22Rv1 (cell line): ENCODE data around the gene ANKRD34C.

Experiments used
- ZFX ChIP-seq: fragments of 450-650 bp; IDR thresholded peaks from 2 replicates; pipeline ENCODE4 v1.6.1; 2017; ENCODE audit warnings: antibody characterized with exemption, borderline replicate concordance
- TF ChIP-seq, protein P1 (sequence below): fragments of 450-650 bp; IDR thresholded peaks from 2 replicates; pipeline ENCODE4 v1.5.1; 2017; ENCODE audit warnings: mild to moderate bottlenecking

- TF ChIP-seq, protein P1, sequence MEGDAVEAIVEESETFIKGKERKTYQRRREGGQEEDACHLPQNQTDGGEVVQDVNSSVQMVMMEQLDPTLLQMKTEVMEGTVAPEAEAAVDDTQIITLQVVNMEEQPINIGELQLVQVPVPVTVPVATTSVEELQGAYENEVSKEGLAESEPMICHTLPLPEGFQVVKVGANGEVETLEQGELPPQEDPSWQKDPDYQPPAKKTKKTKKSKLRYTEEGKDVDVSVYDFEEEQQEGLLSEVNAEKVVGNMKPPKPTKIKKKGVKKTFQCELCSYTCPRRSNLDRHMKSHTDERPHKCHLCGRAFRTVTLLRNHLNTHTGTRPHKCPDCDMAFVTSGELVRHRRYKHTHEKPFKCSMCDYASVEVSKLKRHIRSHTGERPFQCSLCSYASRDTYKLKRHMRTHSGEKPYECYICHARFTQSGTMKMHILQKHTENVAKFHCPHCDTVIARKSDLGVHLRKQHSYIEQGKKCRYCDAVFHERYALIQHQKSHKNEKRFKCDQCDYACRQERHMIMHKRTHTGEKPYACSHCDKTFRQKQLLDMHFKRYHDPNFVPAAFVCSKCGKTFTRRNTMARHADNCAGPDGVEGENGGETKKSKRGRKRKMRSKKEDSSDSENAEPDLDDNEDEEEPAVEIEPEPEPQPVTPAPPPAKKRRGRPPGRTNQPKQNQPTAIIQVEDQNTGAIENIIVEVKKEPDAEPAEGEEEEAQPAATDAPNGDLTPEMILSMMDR = no peak
- TF ChIP-seq ZFX = no peak
Measured at GRCh38 chr15:79243723-79244122, 38.8 kb upstream of the ANKRD34C start.
